C1 segment of cervical spinal cord (tissue), 14 donors: ENCODE results near the gene CPA4.
"Not testable (repeated sequence)": the region's sequence is repeated elsewhere in the genome, so short reads cannot be mapped to it uniquely, and the experiment has no call there.

ENCODE experiments used
- DNase-seq, 14 donors: peaks; one replicate each; lab custom pipeline; 2025; lab: John Stamatoyannopoulos, UW

CPA4 gene, protein sequence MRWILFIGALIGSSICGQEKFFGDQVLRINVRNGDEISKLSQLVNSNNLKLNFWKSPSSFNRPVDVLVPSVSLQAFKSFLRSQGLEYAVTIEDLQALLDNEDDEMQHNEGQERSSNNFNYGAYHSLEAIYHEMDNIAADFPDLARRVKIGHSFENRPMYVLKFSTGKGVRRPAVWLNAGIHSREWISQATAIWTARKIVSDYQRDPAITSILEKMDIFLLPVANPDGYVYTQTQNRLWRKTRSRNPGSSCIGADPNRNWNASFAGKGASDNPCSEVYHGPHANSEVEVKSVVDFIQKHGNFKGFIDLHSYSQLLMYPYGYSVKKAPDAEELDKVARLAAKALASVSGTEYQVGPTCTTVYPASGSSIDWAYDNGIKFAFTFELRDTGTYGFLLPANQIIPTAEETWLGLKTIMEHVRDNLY

GRCh38 chr7:130292682-130293257 is at the start of gene CPA4:
Gene CPA4, plus strand, starts transcription at chr7:130293161. Its CDS starts 20 bp downstream, at chr7:130293181.
- no peak for DNase-seq

GRCh38 chr7:130243486-130243885 is 49.5 kb upstream of the CPA4 start:
- not testable (repeated sequence) for DNase-seq

DNA sequence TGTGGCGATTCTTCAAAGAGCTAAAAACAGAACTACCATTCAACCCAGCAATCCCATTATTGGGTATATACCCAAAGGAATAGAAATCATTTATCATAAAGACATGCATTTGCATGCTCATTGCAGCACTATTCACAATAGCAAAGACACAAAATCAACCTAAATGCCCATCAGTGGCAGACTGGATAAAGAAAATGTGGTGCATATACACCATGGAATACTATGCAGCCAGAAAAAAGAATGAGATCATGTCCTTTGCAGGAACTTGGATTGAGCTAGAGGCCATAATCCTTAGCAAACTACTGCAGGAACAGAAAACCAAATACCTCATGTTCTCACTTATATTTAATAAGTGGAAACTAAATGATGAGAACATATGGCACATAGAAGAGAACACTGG is 46.5 kb upstream of the CPA4 start:
- DNase-seq = not testable (repeated sequence)

DNA sequence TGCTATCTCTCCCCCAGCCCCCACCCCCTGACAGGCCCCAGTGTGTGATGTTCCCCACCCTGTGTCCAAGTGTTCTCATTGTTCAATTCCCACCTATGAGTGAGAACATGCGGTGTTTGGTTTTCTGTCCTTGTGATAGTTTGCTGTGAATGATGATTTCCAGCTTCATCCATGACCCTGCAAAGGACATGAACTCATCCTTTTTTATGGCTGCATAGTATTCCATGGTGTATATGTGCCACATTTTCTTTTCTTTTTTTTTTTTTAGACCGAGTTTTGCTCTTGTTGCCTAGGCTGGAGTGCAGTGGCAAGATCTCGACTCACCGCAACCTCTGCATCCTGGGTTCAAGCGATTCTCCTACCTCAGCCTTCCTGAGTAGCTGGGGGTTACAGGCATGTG is 44.1 kb upstream of the CPA4 start:
- not testable (repeated sequence) for DNase-seq

- not testable (repeated sequence) for DNase-seq
These were observed 43.3 kb upstream of the CPA4 start for GRCh38 chr7:130249626-130250025.

- DNase-seq = no peak
These were observed 38.4 kb upstream of the CPA4 start for GRCh38 chr7:130254555-130254954.

DNA sequence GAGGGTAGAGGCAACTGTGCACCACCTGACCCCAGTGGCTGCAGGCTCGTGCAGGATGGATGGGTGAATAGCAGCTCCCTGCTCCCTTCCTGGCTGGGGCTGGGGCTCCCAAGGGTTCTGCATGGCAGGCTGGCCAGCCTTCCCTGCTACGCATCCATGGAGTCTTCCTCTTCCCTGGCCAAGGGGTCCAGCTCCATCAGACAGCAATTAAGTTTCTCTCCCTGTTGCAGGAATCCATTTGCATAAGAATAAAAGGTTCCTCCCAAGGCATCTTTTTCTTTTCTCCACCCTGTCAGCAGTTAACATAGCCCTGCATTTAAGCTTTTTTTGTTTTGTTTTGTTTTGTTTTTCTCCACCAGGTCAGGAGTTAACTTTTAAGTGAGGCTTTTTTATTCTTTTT is 36.3 kb upstream of the CPA4 start:
- DNase-seq = no peak

- DNase-seq = no peak
These were observed 34.4 kb upstream of the CPA4 start for GRCh38 chr7:130258494-130259078.

- no peak for DNase-seq
These were observed 30.5 kb upstream of the CPA4 start for GRCh38 chr7:130262448-130262847.

DNA sequence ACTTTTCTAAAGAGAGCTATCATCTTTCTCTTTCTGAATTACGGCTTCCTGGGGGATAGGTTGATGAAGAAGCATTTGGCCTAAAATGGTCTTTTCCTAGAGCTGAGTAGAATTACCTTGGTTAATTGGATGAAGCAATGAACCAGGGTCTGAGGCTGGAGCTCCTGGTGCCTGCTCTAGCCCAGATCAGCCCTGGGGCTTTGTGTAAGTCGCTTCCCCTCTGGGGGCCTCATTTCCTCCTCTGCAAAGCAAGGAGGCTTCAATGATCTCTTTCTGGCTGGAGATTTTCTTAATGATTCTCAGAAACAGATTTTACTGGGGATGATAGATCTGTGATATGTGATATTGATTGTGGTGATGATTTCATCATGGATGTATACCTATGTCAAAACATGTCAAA is 29.8 kb upstream of the CPA4 start:
- DNase-seq = no peak

- no peak for DNase-seq
These were observed 26.6 kb upstream of the CPA4 start, which contains the start of gene CPA2 for GRCh38 chr7:130266258-130266960. Gene CPA2, plus strand, starts transcription at chr7:130266863. Its CDS starts 19 bp downstream, at chr7:130266882.

GRCh38 chr7:130266961-130267321 is 26.0 kb upstream of the CPA4 start:
- no peak for DNase-seq

GRCh38 chr7:130268463-130269317 is 24.3 kb upstream of the CPA4 start:
- no peak for DNase-seq

GRCh38 chr7:130269318-130269694 is 23.7 kb upstream of the CPA4 start:
- DNase-seq = no peak

DNA sequence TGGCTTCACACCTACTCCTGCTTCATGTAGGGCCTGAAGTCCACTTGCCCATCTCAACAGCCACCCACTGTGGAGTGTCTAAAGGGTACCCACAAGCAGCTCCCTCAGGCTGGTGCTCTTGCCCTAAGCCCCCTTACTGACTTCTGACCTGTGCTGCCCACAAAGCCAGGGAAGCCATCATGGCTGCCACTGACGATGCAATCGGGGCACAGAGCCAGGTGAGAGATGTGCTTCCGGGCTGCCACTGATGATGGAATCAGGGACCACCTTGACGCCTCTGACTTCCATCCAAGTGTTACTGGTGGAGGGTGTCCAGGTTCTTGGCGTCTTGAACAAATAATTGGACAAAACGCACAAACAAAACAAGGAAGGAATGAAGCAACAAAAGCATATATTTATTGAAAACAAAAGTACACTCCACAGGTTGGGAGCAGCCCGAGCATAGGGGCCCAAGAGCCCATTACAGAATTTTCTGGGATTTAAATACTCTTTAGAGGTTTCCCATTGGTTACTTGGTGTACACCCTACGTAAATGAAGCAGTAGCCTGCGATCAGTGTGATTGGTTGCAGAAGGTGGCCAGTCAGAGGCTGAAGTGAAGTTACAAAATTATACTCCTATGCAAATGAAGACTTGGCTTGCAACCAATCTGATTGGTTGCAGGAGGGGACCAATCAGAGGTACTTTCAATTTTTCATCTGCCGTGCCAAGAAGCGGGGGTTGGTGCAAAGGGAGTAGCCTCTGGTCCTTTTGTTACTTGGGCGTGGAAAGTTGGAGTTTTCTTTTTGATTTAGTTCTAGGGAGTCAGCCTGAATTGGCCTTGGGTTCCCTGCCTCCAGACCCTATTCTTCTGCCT is 21.8 kb upstream of the CPA4 start:
- no peak for DNase-seq

- peak in 5 of 14 donors; percentile 30 to 61 (median 53) for DNase-seq
These were observed 20.4 kb upstream of the CPA4 start for GRCh38 chr7:130272381-130273080.

DNA sequence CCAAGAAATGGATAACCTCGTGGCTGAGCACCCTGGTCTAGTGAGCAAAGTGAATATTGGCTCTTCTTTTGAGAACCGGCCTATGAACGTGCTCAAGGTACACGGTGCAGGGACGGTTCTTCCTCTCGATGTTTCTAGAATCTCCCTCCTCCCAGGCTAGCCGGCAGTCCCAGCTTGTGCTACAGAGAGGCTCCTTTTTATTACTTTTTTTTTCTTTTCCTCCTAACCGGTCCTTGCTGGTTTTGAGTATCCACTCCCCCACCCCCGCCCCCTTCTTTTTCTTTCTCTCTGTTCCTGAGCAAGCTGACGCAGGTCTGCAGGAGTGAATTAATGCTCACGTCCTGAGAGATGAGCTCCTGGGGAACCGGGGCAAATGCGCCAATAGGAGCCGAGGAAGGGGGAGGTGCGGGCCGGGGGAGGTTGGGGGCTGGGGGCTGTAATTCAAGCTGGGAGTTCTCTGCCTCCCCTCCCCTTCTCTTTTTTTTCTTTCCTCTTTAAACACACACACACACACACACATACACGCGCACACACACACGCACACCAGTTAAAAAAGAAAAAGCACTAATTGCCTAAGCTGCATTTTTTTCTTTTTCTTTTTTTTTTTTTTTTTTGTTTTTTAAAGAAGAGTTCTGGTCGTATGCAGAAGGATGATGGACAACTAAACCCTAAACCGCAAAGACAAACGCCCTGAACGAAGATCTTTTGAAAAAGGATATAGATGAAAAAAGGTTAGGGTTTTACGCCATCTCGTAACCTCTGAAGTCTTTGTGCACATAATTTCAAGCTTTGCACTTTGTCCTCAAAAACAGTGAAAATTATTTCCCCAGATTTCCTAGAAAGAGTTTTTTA is 19.7 kb upstream of the CPA4 start:
- DNase-seq = peak in 8 of 14 donors; percentile 8 to 61 (median 46)

GRCh38 chr7:130273933-130274255 is 19.1 kb upstream of the CPA4 start:
- DNase-seq = peak in 1 of 14 donors; percentile 39

GRCh38 chr7:130274296-130274695 is 18.7 kb upstream of the CPA4 start:
- no peak for DNase-seq
